Thoracic aorta (tissue), 2 donors: ENCODE measurements around the gene BLM. TPM values are rescaled to one million over a fixed set of nuclear protein-coding genes. Genes with fewer than 3 reads are reported as not detected.

Experiments used
- ATAC-seq: fragments of 150-250 bp; one replicate; pipeline ENCODE4 v1.8.0; 2017; ENCODE audit warnings: low read depth; ENCODE audit not compliant: insufficient number of reproducible peaks, low FRiP score
- DNase-seq: peaks from one replicate; pipeline ENCODE4 v3.0.0-alpha.2; 2020; ENCODE audit warnings: low spot score
- H3K27ac ChIP-seq, 2 donors: fragments of 200-600 bp; sonication (generic); 1 replicate in 1 of 2; 2 replicates in 1 of 2; pipeline ENCODE4 v1.5.1; 2016; ENCODE audit warnings: mild to moderate bottlenecking in 2 of 2, moderate library complexity in 2 of 2
- H3K27me3 ChIP-seq: fragments of 200-600 bp; sonication (generic); replicated peaks from 2 replicates; pipeline ENCODE4 v1.6.0; 2016; ENCODE audit warnings: mild to moderate bottlenecking; ENCODE audit not compliant: insufficient read depth
- H3K36me3 ChIP-seq: fragments of 200-600 bp; sonication (generic); one replicate; pipeline ENCODE4 v1.5.1; 2016
- H3K4me1 ChIP-seq, 2 donors: fragments of 200-600 bp; sonication (generic); 1 replicate in 1 of 2; 2 replicates in 1 of 2; pipeline versions ENCODE4 v1.5.1 to v1.6.0; 2016; ENCODE audit warnings: low read depth in 2 of 2, mild to moderate bottlenecking in 1 of 2; ENCODE audit not compliant: control insufficient read depth in 1 of 2
- H3K4me3 ChIP-seq: fragments of 200-600 bp; sonication (generic); 2 replicates; pipeline ENCODE4 v1.5.1; 2016; ENCODE audit warnings: mild to moderate bottlenecking
- H3K9me3 ChIP-seq: fragments of 200-600 bp; sonication (generic); 2 replicates; pipeline ENCODE4 v1.5.1; 2016
- CTCF ChIP-seq: fragments of 200-600 bp; sonication (generic); IDR thresholded peaks from one replicate; pipeline ENCODE4 v1.5.1; 2019; ENCODE audit warnings: antibody characterized with exemption
- total RNA-seq, 2 donors: library from RNA; depleted of rRNA; stranded (reverse); fragments of >200 nt; gene quantifications; one replicate each; pipeline versions ENCODE4 v1.1.0 to v1.2.3, GENCODE V29; 2016

Gene BLM
- total RNA-seq, 2 donors from 2014 or later: 0.49 to 0.81 TPM

GRCh38 chr15:90750186-90750585 lies 33.0 kb downstream of the BLM start:
- H3K4me1 ChIP-seq: no peaks in the 10 kb centered on the region
- no peak overlapping the region for H3K4me3 ChIP-seq
- H3K9me3 ChIP-seq: no peaks in the 10 kb centered on the region
- no peaks in the 10 kb centered on the region for H3K36me3 ChIP-seq
- TF ChIP-seq CTCF: no peak
- DNase-seq (no peak), ATAC-seq (no peak)
- no peak overlapping the region for H3K27ac ChIP-seq
- no peaks in the 10 kb centered on the region for H3K27me3 ChIP-seq

- Histone ChIP-seq H3K36me3 (no peaks in the 10 kb centered on the region), H3K4me3 (no peak overlapping the region), H3K27me3 (no peaks in the 10 kb centered on the region), H3K27ac (no peak overlapping the region), H3K4me1 (no peaks in the 10 kb centered on the region), H3K9me3 (no peaks in the 10 kb centered on the region)
- no peak for ATAC-seq
- no peak for DNase-seq
- TF ChIP-seq CTCF: no peak
Observed at GRCh38 chr15:90751300-90751825, 34.2 kb downstream of the BLM start.

- H3K9me3 ChIP-seq: no peaks in the 10 kb centered on the region
- H3K4me3 ChIP-seq: no peak overlapping the region
- TF ChIP-seq CTCF: no peak
- DNase-seq: no peak
- no peaks in the 10 kb centered on the region for H3K27me3 ChIP-seq
- ATAC-seq: no peak
- no peak overlapping the region for H3K27ac ChIP-seq
- no peaks in the 10 kb centered on the region for H3K36me3 ChIP-seq
- H3K4me1 ChIP-seq: no peaks in the 10 kb centered on the region
Observed at GRCh38 chr15:90756916-90757315, 39.8 kb downstream of the BLM start.

GRCh38 chr15:90757461-90757860 lies 40.3 kb downstream of the BLM start:
- no peaks in the 10 kb centered on the region for H3K9me3 ChIP-seq
- H3K4me3 ChIP-seq: no peak overlapping the region
- H3K4me1 ChIP-seq: peaks cover 2% of the 10 kb centered on the region in 2 donors
- no peak for DNase-seq
- H3K27ac ChIP-seq: no peak overlapping the region
- no peak for ATAC-seq
- no peak for TF ChIP-seq CTCF
- H3K27me3 ChIP-seq: no peaks in the 10 kb centered on the region
- H3K36me3 ChIP-seq: no peaks in the 10 kb centered on the region

GRCh38 chr15:90760661-90761232 lies 43.6 kb downstream of the BLM start:
- Histone ChIP-seq H3K36me3 (no peaks in the 10 kb centered on the region), H3K4me3 (no peak overlapping the region), H3K27ac (no peak overlapping the region), H3K4me1 (peaks cover 8 to 9% of the 10 kb centered on the region in 2 donors), H3K9me3 (no peaks in the 10 kb centered on the region), H3K27me3 (no peaks in the 10 kb centered on the region)
- no peak for TF ChIP-seq CTCF
- no peak for DNase-seq
- no peak for ATAC-seq
